Measurements from ENCODE around the gene EPG5.

DNA sequence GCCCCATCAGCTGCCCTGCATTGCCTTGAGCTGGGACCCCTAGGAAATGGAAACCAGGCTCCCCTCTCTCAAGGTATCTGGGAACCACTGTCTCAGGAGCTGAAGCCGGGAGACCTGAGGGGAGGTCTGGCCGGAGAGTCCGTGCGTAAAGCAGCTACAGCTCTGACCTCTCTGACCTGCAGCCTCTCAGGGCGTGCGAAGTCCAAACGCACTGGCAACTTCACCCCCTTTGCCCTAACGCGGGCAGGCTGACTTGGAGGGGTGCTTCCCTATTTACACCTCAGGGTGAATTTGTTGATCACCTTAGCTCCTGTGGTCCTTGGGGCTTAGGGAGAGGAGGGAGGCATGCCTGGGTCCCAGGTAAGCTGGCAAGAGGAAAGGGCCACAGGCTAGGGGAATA is 124.1 kb downstream of the EPG5 start:
- TF ChIP-seq, protein P1, sequence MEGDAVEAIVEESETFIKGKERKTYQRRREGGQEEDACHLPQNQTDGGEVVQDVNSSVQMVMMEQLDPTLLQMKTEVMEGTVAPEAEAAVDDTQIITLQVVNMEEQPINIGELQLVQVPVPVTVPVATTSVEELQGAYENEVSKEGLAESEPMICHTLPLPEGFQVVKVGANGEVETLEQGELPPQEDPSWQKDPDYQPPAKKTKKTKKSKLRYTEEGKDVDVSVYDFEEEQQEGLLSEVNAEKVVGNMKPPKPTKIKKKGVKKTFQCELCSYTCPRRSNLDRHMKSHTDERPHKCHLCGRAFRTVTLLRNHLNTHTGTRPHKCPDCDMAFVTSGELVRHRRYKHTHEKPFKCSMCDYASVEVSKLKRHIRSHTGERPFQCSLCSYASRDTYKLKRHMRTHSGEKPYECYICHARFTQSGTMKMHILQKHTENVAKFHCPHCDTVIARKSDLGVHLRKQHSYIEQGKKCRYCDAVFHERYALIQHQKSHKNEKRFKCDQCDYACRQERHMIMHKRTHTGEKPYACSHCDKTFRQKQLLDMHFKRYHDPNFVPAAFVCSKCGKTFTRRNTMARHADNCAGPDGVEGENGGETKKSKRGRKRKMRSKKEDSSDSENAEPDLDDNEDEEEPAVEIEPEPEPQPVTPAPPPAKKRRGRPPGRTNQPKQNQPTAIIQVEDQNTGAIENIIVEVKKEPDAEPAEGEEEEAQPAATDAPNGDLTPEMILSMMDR (IDR thresholded peaks at IDR 0.05; ENCODE audit: poor library complexity, severe bottlenecking), result no peak
- TF ChIP-seq RAD21 (conservative IDR thresholded peaks at IDR 0.05), result no peak
- no peak for TF ChIP-seq POLR2AphosphoS5 (IDR thresholded peaks at IDR 0.05)
- TF ChIP-seq, protein P2, sequence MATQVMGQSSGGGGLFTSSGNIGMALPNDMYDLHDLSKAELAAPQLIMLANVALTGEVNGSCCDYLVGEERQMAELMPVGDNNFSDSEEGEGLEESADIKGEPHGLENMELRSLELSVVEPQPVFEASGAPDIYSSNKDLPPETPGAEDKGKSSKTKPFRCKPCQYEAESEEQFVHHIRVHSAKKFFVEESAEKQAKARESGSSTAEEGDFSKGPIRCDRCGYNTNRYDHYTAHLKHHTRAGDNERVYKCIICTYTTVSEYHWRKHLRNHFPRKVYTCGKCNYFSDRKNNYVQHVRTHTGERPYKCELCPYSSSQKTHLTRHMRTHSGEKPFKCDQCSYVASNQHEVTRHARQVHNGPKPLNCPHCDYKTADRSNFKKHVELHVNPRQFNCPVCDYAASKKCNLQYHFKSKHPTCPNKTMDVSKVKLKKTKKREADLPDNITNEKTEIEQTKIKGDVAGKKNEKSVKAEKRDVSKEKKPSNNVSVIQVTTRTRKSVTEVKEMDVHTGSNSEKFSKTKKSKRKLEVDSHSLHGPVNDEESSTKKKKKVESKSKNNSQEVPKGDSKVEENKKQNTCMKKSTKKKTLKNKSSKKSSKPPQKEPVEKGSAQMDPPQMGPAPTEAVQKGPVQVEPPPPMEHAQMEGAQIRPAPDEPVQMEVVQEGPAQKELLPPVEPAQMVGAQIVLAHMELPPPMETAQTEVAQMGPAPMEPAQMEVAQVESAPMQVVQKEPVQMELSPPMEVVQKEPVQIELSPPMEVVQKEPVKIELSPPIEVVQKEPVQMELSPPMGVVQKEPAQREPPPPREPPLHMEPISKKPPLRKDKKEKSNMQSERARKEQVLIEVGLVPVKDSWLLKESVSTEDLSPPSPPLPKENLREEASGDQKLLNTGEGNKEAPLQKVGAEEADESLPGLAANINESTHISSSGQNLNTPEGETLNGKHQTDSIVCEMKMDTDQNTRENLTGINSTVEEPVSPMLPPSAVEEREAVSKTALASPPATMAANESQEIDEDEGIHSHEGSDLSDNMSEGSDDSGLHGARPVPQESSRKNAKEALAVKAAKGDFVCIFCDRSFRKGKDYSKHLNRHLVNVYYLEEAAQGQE (IDR thresholded peaks at IDR 0.05; ENCODE audit: borderline replicate concordance), result no peak
- TF ChIP-seq EP300 (conservative IDR thresholded peaks at IDR 0.05; ENCODE audit: poor library complexity, severe bottlenecking), result no peak
- TF ChIP-seq EZH2 (IDR thresholded peaks at IDR 0.05; ENCODE audit: borderline replicate concordance, insufficient read depth, low read length, poor library complexity, severe bottlenecking), result no peak
- TF ChIP-seq TAF1 (IDR thresholded peaks at IDR 0.05; ENCODE audit: low read depth), result no peak
- no peak for TF ChIP-seq SMC3 (conservative IDR thresholded peaks at IDR 0.05; ENCODE audit: poor library complexity)
- TF ChIP-seq MXI1 (conservative IDR thresholded peaks at IDR 0.05; ENCODE audit: poor library complexity, severe bottlenecking), result no peak
